Superior temporal gyrus (tissue), 1 donor: Measurements from ENCODE around the gene AMFR.

ENCODE experiments used
- DNase-seq: peaks from one replicate; pipeline ENCODE4 v3.0.0-alpha.2; 2016; ENCODE audit errors: extremely low spot score

Gene AMFR

GRCh38 chr16:56347166-56347565 is 78.2 kb downstream of the AMFR start:
- DNase-seq = no peak

DNA sequence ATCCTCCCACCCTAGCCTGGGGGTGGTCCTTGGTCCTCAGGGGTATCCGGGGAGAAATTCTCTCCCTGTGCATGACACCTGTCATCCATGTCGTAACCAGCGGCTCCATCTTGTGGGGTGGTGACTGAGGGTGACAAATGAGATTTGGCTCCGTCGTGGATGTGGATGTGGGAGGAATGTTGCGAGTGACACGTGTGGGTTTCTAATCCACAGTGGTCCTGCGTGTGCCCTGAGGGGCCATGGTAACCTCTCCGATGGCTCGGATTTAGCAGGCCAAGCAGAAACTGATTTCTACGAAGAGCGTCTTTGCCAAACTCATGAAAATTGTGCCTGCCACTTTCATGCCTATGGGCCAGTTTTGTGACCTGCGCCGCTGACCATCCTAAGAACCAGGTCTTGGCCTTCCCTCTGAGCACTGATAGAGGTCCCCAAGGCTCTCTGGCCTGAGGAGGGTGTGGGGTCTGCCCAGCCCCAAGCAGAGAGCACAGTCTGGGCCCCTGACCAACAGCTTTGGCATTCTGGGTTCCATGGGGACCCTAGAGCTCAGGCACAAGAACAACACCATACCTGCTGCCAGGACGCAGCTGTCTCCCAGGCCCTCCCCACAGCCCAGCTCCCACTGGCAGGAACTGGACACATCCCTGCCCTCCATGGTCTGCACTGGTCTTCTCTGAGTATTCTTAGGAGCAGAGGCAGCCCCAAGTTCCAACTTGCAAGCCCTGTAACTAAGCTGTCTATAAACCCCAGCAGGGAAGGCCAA is 79.0 kb downstream of the AMFR start:
- no peak for DNase-seq

DNA sequence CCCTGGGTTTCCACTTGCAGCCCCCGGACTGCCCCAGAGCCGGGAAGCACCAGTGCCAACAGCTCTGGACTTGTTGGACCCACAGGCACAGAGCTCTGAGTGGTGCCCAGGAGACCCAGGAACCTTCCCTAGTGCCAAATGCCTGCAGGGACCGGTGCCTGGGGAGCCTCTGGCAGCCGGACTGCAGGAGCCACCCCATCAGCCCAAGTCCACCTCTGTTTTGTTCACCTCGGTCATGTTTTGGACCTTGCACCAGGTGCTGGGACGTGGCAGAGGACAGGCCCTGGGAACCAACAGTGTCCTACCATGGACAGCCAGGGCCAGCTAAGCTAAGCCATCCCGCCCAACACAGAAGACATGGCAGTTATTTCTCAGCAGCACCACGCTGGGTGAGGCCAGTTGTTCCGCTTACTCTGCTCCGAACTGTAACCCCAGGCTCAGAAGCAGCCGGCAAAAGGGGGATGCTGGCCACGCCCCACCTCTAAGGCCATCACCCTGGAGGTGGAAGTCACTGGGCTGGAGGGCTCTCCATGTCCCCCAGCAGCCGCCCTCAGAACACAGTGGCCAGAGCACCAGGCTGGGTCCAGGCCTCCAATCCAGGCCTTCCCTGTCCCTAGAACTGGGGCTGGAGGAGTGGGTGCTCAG is 79.8 kb downstream of the AMFR start:
- DNase-seq = no peak

DNA sequence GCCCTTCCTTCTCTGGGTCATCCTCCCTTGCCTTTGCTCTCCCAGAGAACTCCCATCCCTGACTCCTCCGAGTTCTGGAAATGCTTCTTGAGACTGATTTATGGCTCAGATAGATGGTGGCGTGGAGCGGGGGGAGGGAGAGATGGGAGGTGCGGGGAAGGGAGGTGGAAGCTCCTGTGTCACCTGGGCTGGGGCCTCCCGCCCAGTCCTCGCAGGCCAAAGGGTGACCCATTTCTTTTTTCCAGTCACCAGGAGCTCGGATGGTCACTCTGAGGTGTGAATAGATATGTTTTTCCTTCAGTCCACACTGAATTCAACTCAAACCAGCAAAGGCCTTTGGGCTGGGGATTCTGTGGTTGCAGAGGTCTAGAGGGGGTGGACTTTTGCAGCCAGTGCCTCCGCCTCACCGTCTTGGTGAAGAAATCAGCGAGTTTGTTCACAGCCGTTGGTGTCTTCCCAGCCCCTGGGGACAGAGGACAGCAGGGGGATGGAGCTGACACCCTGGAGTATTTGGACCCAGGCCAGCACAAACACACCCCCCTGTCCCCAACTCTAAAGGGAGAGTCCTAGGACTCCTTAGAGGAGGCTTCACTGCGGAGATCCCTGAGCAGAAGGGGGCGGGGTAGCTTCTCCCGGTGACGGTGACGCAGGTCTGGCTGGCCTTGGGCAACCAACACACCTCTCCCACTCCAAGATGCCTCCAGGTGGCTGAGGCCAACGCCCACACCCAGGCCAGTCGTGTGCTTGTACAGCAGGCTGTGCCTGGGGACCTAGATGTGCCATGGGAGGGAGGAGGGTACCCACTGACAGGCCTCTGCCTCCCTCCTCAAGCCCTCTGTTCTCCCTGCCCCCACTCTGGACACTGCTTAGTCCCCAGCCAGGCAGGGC is 80.6 kb downstream of the AMFR start:
- no peak for DNase-seq

DNA sequence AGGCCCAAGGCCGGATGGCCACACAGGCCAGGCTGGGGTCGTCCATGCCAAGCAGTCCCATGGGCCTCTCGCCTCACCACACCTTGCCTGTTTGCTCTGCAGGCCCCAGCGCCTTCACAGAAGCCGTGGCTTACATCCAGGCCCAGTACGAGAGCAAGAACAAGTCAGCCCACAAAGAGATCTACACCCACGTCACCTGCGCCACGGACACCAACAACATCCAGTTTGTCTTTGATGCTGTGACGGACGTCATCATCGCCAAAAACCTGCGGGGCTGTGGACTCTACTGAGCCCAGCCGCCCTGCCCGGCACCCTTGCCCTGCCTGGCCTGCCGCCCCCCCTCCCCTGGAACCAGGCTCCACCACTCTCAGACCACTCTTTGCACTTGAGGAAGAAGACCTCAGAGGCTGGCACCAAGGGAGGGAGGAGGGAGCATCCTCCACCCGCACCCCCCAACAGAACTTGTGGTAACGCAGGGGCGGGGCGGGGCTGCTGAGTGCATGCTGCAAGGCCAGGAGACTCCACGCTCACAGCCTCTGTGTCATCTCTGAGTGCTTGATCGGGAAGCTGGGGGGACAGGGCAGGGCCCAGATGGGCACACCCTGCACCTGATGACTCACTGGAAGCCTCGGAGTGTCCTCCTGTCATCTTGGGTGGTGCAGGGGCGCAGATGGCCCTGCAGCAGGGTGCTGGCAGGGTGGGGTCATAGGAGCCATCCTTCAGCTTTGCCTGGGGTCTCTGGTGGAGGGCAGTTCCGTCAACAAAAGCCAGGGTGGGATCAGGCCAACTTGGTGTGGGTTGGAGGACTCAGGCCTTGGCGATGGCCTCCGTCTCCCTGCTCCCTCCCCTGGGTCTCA is 81.5 kb downstream of the AMFR start:
- DNase-seq = no peak

DNA sequence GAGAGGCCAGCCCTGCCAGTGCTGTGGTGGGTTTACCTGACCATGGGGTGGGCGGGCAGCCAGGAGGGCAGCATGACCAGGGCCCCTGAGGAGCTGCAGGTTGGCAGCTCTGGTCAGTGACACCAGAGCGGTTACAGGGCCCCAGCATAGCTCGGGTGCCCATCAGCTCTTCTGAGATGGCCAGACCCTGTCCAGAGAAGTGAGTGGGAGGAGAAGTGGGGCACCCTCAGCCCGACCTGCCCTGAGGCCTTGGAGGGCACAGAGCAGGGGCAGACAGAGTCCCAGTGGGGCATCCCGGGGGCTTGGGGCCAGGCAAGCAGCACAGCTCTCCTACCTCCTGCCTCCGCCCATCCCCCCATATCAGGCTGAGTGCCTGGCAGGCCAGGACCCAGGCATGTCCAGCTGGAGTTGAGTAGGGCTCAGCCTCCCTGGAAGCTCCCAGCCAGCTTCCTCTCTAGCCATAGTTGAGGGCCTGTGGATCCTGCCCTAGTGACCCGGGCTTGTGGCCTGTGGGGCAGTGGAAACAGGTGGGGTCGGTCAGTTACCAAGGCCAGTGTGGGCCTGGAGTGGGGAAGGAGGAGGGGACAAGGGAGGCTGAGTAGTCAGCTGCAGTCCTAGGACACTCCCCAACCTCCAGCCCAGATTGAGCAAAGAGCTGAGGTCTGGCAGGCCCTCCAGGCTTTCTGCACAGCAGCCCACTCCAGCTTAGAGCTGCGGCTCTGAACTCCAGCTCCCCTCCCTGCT is 83.5 kb downstream of the AMFR start:
- no peak for DNase-seq

GRCh38 chr16:56340864-56341365 is 84.4 kb downstream of the AMFR start:
- no peak for DNase-seq

DNA sequence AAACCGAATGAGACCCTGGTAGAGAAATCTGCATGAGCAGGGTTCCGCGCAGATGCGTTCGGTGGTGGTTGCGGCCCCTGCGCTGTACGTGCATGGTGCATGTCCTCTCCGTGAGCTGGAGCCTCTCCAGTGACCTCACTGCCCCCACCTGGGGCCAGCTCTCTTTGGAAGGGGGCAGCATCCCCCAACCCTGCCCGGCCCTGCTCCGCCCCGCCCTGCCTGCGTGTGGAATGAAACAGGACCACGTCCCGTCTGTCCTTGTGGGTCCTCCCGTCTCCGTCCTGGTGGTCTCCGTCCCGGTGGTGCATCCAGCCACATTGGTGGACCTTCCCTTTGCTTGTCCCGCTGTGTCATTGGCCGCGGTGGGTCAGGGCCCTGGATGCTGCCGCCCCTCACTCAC is 84.9 kb downstream of the AMFR start:
- no peak for DNase-seq

GRCh38 chr16:56339431-56340195 is 85.7 kb downstream of the AMFR start:
- no peak for DNase-seq

DNA sequence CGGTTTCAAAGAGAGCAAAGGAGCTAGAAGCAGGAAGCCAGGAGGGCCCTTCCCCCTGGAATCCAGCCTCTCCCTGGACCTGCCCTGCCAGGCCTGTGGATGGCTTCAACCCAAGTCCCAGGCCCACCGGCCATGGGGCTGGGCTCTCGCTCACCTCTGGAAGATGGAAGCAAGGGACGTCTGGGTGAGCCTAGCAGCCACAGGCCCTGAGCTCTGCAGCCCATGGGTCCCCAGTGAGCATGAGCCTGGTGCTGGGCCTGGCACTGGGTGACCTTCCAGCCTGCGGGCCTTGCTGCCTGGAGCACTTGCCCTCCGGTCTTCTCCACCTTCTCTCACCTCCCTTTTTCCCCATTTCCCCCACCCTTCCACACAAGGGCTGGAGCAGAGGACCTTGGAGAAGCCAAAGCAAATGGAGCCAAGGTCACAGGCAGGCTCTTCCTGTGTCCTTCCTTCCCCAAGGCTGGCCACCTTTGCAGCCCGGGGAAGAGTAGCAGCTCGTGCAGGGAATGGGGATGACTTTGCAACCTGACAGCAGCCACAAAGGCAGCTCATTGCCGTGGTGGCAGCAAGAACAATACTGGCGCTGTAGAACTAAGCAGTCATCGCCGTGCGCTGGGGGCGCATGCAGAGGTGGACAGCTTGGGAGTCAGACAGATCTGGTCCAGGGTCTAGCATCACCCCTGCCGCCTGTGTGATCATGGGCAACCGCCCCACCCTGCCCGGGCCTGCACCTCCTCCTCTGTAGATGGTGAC is 86.6 kb downstream of the AMFR start:
- DNase-seq = no peak

- no peak for DNase-seq
These were observed 87.5 kb downstream of the AMFR start for GRCh38 chr16:56337858-56338325.

GRCh38 chr16:56337131-56337857 is 88.1 kb downstream of the AMFR start:
- no peak for DNase-seq

GRCh38 chr16:56336711-56337110 is 88.6 kb downstream of the AMFR start:
- no peak for DNase-seq

DNA sequence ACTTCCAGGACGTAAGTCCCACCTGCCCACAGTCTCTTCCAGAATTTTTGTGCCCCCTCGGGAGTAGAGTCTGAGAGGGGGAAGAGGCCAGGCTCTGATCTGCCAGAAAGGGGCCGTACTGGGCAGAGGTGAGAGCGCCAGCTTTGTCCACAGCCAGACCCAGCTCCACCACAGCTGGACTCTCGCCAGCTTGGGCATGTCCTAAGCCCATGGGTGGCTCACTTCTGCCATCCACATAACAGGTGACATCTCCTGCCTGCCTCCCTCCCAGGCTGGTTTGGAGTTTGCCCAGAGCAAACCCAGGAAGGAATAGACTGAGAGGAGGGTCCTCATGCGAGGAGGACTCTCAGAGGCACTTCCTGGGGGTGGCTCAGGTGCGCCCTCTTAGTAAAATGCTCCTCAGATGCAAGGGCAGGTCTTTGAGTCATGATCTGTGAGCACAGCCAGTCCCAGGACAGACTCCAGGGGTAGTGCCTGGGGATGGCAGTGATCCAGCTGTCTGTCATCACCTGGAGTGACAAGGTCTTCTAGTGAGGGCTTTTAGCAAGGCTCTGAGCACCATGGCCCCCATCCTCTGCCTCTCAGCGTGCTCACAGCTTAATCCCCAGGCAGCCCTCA is 89.2 kb downstream of the AMFR start:
- DNase-seq = no peak

DNA sequence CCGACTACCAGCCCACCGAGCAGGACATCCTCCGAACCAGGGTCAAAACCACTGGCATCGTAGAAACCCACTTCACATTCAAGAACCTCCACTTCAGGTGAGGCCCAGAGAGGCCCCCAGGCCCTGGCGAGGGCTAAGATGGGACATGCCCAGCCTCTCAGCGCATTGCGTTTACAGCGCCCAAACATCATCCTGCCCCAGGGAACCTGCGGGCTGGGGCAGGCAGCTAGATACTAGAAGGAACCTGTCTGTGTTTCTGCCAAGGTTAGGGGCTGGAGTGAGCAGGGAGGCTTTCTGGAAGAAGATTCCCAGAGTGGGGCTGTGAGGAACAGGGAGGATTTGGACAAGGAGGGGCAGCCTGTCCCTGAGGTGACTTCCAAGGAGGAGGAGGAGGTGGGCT is 90.6 kb downstream of the AMFR start:
- DNase-seq = no peak

DNA sequence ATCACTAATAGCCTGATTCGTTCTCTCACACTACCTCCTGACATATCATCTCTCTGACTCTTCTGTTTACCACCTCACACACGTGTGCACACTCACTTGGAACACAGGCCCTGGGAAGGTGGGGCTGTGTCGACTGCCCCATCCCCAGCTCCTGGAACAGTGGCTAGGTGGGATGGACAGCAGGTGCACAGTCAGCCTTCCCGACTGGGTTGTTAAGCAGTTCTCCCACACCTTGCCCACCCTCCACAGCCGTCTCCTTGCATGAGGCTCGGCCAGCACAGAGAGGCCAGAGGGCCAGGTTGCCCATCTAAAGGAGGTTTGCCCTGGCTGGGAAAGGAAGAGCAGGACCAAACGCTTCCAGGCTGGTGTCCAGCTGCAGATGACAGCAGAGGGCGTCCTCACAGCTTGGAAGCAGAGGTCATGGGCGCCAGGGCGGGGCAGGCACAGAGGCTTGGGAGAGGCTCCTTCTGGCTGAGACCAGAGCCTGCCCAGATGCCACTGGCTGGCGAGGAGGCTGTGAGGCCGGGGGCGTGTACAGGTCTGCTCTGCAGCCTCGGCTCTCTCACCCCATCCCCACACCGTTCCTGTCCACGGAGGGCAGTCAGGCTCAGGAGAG is 92.8 kb downstream of the AMFR start:
- peak; percentile 74 for DNase-seq

DNA sequence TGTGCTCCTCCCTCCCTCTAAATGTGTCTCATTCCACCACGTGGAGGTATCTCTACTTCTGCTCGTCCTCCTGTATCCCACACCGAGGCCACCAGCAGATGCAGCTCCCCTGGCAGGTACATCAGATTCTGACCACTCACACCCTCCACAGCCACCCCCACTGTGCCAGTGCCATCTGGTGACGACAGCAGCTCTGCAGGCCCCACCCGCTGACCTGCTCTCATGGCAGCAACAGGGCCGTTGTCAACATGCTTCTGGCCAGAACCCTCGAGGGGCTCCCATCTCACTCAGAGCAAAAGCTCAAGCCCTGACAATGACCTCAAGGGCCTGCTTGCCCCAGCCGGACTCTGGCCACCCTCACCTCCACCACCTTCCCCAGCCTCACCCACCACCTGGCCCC is 93.4 kb downstream of the AMFR start:
- no peak for DNase-seq
